LHCN-M2 (cell line): Measurements from ENCODE around the gene BRD3OS. TPM values are rescaled to one million over a fixed set of nuclear protein-coding genes. Genes with fewer than 3 reads are reported as not detected.

Source experiments
- DNase-seq: peaks from one replicate; pipeline ENCODE4 v3.0.0-alpha.2; 2012; ENCODE audit warnings: low read depth
- polyA plus RNA-seq: library from polyadenylated mRNA; unstranded; fragments of >200 nt; gene quantifications from one replicate; pipeline ENCODE4 v1.2.1, GENCODE V29; 2012; ENCODE audit warnings: missing spikeins
- total RNA-seq: library from RNA; depleted of rRNA; stranded (reverse); fragments of >200 nt; gene quantifications from 2 replicates; pipeline ENCODE4 v1.2.3, GENCODE V29; 2014; rRNA removed

BRD3OS gene, protein sequence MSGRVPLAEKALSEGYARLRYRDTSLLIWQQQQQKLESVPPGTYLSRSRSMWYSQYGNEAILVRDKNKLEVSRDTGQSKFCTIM
- 17.7 and 21.5 TPM in 2 replicates for total RNA-seq
- polyA plus RNA-seq = 15.8 TPM

DNA sequence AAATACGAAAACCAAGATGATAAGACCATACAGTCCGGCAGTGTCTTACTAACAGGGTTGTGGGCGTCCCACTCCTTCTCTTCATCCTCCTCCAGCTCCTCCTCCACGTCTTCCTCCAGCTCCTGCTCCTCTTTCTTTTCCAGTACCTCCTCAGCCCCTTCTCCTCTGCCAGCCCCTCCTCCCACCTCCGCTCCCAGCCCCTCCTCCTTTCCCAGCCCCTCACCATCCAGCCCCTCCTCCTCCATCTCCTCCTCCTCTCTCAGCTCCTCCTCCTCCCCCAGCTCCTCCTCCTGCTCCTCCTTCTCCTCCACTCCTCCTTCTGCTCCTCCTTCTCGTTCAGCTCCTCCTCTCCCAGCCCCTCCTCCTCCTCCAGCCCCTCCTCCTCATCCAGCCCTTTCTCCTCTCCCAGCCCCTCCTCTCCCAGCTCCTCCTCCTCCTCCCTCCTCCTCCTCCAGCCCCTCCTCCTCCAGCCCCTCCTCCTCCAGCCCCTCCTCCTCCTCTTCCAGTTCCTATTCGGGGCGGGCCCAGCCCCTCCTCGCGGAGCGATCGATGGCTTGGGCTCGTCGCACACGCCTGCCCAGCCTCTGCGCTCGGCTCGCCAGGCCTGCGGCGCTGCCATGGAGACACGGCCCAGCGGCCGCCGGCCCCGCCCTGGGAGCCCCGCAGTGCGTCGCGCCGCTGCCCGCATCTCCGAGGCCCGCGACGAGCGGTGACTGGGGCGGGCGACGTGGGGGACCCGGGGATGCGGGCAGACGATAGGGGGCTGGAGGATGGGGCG lies at the start of gene BRD3OS:
BRD3OS (plus strand) TSS at position 654 of the 778 bp plus-strand sequence. CDS start 1,267 bp downstream, outside the sequence.
- DNase-seq = peak; percentile 97

DNA sequence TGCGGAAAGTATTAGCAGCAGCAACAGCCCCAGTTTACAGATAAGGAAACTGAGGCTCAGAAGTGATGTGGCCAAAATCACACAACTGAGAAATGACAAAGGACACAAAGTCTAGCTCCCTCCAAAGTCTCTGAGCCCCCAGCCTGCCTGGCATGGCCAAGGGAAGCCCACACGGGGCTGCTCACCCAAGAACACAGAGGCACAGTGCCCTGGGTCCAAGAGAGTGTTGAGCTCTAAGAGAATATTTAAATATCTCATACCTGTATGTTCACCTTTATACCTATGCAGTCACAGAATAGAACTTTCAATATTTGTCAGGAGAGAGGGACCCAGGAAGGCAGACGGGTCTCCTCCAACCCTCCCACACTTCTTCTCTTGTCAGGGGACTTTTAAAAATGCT lies 49.8 kb upstream of the BRD3OS start:
- DNase-seq = no peak

DNA sequence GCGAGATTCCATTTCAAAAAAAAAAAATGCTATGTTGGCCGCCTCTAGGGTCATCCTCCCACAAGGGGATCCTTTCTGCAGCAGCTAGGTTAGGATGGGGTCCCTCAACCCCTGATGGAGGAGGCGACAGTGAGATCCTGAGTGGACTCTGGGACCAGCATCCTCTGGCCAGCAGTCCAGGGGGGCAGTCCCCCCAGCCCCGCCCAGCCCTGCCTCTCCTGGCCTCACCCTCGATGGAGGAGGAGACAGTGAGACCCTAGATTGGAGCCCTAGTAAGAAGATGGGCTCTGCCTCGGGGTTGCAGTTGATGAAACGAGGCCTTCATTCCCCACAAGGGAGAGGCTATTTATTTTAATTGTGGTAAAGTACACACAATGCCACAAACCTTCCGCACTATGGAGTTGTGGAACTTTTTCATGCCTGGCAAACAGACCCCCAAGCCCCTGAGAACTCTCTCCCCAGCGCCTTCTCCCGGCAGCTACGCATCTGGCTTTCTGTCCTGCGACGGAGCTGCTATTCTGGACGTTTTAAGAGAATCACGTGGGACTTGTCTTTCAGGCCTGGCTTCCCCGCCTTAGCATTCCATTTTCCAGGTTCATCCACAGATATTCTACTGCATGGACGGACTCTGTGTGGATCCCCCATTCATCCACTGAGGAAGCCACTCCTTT lies 49.0 kb upstream of the BRD3OS start:
- DNase-seq = no peak

DNA sequence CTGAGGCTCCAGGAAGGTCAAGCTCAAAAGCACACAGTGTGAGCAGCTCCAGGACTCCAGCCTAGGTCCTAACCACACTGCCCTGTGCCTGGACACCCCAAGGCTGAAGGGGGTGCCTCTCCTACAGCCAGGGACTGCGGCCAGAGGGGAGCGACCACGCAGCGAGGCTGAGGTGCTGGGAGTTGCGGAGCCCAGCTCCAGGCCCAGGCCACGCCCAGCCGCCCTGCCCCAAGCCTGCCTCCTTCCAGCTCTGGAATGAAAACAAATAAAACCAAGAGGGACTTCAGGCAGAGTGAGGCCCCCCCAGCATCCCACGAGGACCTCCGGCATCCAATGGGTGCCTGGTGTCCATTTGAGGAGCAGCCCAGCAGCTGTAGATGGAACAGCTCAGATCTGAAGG lies 48.4 kb upstream of the BRD3OS start:
- no peak for DNase-seq

DNA sequence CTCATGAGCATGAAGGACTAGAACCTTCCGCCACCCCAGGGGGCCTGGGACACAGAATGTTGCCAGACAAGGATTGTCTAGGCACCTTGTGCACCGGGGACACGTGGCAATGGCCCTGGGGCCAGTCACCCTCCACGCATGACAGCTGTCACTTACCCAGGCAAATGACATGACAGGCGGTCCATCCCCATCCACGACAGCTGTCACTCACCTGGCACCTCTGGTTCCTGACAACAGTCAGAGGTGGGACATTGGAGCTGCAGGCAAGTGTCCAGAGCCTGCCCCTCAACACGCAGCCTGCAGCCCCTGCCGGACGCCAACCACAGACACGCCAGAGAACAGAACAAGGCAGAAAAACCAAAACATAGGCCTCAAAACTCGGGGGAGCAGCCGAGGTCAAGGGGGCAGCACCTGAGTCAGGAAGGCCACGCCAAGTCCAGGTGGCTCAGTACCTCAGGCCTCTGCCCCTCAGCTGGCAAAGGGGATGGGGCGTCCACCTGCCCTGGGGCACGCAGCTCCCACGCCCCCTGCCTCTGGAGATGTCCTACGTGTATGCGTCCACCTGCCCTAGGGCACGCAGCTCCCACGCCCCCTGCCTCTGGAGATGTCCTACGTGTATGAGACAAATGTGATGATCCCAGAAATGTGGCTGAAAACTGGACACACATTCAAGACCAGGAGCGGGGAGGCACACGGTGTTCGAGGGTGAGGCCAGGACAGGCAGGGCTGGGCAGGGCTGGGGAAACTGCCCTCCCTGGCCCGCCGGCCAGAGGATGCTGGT lies 47.7 kb upstream of the BRD3OS start:
- no peak for DNase-seq

DNA sequence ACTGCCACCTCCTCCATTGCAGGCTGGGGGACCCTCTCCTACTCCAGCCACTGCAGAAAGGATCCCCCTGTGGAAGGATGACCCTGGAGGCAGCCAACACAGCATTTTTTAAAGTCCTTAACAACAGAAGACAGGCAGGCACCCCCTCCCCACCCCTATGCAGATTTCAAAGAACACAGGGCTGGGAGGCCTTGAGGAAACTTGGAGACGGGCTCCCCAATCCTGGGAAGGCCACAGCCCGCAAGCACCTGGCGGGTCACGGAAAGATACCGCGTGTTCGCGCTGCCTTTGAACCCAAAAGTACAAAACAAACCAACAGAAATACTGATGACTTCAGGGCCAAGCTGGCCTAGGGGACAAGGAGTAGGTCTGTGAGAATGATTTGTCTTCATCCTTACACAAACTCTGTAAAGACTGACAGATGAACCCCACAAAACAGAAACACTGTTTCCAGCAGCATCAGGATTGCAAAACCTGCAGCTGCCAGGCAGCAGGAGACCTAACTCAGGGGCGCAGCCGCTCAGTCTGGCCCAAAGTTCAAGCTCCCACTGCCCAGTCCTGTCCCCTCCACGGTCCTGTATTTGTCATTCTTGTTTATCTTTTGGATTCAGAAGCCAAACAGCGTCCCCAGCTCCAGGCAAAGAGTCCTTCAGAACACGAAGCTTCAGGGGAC lies 46.9 kb upstream of the BRD3OS start:
- no peak for DNase-seq

DNA sequence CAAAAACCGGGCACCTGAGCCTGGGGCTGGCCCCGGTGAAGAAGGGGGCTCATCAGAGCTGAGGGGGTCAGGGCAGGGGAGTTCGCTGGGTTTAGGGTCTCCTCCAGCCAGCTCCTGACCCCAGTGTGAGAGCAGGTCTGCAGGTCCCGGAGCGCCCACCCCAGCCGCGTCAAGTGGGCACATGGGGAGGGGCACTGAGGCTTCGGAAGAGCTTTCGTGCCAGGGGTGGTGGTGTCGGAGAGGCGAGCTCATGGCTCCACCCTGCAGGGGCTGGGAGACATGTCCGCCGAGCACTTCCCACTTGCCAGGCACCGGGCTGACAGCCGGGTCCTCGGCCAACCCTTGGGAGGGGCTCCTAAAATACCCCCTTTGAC lies 46.4 kb upstream of the BRD3OS start:
- no peak for DNase-seq

DNA sequence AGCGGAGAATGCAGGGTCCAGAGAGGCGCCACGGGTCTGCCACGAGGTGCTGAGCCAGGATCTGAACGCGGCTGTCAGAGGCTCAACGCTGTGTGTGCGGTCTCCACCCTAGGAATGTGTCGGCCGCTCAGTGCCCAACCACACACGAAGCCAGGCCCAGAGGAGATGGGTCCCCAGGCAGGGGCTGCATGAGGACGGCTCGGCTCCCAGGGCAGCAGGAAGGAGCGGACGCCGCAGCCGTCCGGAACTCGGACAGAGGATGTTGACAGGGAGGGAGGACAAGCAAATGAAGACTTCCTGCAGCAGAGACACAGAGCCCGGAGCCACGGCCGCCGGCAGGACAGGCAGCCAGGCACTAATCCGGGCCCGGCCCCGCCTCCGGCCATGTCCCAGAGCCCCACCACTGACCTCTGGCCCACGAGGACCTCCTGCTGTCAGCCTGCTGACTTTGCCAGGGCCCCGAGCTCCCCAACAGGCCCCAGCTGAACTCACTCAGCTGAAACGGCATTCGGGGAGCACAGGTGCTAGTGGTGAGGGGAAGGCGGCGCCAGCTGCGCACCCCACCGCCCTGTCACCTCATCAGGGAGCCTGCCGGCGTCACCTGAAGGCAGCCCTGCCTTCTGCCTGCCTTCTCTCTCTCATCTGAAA lies 45.9 kb upstream of the BRD3OS start:
- DNase-seq = no peak

DNA sequence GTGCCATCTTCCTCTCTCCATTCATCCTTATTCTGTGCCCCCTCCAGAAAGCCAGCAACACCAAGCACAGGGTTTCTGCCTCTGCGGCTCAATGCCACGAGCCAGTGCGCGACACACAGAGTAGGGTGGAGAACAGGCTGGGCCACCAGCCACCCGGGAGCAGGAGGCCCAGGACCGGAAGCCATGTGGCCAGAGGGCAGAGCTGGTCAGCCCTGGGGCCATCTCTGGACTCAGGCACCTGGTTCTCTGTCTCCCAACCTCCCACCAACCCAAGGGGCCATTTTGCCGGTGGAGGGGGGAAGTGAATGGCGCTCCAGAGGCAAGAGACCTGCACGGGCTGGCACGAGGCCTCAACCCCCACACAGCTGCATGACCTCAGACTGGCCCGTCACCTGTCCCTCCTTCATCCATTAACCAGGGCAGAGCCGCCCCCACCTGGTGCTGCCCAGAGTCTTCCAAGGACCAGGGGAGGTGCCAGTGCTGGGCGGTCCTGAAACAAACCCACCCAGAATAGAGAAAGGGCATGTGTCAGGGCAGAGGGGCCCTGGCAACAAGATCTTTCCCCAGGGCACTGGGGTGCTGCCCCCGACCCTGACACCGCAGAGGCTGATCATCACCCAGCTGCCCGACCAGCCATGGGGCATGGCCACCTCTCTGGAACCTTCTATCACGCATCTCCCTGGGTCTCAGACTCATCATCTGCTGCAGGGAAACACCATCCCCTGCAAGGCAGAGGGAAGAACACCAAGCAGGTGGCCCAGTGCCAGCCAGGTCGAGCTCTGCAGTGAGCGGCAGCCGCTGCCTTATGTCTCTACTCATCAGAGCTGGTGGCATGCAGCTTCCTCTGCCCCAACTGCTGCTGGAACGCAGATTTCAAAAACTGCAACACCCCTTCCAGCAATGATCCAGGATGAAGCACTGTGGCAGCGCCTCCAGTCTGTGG lies 45.1 kb upstream of the BRD3OS start:
- peak; percentile 84 for DNase-seq

DNA sequence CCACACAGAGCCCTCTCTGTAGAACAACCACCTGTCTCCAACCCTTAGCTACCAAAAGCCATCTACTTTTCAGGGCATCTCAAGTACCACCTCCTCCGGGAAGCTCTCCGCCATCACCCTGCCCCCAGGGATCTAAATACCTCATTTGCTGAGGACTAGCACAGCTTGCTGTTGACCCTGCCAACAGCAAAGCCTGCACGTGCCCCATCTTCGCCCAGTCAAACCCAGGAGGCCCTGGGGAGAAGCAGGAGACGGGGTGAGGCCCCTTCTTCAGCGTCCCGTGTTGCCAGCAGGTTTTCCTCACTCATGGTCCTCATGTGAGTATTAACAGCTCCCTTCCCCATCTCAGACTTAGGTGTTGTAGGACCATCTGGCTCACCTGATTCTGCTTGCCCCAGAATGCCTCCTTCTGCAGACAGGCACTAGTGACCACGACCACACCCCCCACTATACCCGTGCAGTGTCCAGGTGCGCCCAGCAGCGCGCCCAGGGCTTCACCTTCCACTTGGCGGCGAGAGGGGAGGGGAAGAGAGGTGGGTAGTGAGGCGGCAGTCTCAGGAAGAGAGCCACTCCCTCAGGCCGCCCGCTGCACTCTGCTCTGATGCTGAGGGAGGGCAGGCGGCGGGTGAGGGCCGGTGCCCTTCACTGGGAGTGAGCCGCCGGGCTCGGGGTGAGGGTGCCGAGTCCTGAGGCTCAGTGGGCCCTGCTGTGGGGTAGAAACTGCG lies 44.3 kb upstream of the BRD3OS start:
- no peak for DNase-seq

DNA sequence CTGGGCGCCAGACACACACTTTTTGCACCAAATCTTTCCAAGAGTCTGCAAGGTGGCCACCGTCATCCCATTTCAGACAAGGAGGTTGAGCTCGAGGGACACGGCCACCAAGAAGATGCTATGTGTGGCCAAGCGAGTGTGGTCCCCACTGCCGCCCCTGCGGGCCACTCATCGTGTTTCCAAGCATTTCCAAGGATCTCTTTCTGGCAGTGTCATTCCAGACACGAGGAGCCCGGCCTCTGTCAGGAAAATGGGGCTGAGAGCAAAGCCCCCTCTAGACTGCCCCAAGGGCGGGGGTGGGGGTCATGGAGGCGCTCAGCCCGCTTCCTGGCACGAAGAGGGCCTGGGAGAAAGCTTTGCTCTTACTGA lies 43.7 kb upstream of the BRD3OS start:
- DNase-seq = no peak

DNA sequence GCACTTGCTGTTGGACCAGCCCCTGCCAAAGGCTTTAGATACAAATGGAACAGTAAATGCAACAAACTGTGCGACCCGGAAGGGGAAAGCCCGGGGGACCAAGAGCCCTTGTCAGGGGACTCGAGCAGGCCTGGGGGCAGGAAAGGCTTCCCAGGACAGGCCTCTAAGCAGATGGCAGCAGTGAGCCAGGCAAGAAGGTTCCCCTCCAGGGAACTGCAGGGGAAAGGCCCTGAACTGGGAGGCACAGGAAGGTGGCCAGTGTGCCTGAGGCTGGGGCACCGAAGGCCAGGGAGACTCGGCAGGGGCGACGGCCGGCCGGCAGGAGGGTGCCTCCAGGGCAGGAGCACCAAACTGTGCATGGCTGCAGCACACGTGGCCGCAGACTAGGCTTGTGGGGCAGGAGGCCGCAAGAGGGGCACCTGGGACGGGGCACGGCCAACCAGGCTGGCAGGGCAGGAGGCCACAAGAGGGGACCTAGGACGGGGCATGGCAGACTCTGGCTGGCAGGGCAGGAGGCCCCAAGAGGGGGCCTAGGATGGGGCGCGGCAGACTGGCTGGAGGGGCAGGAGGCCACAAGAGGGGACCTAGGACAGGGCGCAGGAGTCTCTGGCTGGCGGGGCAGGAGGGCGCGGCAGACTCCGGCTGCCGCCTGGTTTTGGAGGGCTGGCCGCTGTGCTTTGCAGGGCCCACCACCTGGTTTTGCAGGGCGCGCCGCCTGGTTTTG lies 43.2 kb upstream of the BRD3OS start:
- DNase-seq = no peak

DNA sequence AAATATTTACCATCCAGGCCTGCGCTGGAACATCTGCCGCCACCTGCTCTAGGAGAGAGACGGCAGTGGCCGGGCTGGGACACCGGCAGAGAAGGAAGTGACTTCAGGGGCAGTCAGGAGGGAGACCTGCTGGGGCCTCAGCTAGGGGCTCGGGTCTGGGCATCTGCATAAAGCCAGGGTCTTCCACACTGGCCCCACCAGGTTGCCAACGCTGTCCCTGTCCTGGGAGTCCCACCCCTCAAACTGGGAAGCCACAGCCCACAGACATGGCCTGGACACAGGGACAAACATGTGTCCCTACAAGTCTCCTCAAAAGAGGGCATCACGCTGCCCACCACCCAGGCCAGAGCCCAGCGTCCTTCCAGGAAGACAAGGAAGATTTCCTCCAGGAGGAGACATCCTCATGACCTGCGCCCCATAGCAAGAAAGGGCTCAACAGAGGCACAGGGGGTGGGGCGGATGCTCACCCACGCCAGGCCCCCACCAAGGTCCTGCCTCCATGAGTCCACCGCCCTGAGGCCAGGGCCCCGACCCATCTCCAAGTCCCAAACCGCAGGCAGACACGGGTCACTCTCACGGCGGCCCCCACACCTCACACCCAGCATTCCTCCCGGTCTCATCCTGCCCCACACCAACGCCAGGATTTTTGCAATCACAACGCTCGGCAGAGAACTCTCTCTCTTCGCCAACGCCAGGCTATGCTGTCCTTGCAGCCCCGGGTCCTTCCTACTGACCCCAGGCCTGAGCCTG lies 42.1 kb upstream of the BRD3OS start:
- DNase-seq = no peak

DNA sequence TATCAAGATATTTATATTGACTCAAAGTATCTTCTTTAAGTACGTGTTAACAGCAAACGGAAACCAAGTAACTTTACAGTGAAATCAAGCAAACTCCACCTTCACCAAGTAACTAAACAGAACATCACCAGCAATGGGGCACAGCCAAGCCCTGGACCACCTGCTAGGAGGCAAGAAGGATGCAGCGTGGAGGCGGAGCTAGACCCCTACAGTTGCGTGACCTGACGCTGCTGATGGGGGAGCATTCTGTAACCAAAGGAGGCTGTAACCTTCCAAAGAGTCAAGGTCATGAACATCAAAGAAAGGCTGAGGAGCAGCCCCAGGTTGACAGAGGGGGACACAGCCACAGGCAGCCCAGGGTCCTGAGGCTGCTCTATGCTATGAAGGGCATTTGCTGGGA lies 39.2 kb upstream of the BRD3OS start:
- no peak for DNase-seq

DNA sequence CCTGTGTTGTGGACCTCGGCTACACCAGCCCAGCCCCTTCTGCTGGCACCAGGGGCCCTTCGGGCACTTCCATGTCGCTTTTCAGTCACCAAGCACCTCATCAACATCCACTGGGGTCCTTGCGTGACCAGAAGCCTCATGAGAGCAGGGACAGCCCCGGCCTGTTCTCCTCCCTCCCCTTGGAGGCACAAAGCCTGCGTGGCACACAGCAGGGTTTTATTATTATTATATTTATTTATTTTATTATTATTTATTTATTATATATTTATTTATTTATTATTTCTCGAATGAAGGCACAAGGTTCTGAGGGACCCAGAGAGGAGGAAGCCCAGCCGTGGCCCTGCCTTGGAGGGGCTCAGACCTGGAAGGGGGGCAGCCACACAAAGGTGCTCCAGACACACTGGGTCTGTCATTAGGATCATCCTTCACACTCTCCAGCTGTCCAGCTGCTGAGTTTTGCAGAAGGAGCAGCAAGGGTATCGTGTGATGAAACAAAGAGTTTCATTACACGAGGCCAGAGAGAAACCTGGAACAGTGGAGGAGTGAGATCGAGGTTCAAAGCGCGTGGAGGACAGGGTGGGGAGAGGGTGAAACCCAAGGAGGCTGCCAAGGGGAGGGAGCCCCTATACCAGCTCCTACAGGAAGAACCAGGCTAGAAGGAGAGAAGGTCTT lies 38.4 kb upstream of the BRD3OS start:
- DNase-seq = no peak

DNA sequence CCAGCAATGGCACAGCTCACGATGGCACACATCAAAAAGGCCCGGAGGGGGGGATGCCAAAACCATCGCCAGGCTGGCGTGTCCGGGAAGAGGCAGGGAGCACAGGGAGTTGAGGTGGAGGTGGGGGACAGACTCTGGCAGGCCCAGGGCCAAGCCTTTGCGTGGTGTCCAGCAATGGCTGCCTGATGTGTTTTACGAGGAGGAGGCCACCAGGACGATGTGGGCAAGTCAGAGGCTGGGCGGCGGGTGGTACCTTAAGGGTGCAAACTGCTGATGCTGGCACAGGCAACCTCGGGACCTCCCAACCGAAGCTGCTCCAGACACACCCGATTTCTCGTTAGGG lies 37.9 kb upstream of the BRD3OS start:
- DNase-seq = no peak

DNA sequence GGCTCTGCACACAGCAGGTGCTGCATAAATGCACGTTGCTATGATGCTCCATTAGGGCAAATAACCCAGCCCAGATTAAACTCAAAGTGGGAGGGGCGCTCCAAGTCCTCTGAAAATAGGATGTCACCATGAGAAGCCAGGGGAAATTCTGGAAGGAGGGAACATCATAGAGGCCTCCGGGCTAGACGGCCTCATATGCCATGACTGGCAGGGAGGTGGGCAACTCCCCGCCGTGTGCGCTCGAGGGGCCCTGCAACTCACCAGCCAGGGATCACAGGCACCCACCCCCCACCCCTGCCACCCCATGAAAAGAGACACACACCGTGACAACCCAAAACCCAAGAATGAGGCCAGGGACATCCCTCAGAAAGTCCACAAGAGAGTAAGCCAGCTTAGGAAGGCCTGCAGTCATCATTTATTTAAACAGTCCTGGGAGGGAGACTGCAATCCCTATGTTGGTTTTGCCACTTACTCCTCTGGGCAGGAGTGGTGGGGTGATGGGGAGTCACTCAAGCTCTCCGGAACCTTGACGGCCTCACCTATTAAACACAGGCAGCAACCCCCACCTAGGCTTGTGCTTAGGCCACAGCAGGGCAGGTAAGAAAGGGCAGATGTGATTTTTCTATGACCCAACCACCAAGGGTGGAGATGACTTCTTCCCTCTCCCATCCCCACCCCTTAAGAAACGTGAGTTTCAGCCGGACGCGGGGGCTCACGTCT lies 37.2 kb upstream of the BRD3OS start:
- no peak for DNase-seq
